HL-60/S4 treated with phorbol 12-myristate 13-acetate at 8.2 ng/mL for 4 days and 3 days (cell line): ENCODE measurements around the gene STARD6.
"Not testable (repeated sequence)": the region's sequence is repeated elsewhere in the genome, so short reads cannot be mapped to it uniquely, and the experiment has no call there.

Experiments
- in situ Hi-C: fragments of 300-500 bp; cut with MboI; formaldehyde crosslinking; loops from 2 replicates; pipeline ENCODE4 v1.15.0; 2022; ENCODE audit warnings: low sequenced_read_pairs

Gene STARD6

GRCh38 chr18:54351186-54351585, 6.5 kb downstream of the STARD6 start:
- in situ Hi-C loops = no loop called here

- in situ Hi-C loops = no loop called here
Measured at GRCh38 chr18:54338230-54338629, 19.4 kb downstream of the STARD6 start.

GRCh38 chr18:54335638-54336173, 22.0 kb downstream of the STARD6 start:
- in situ Hi-C loops = no loop called here

- in situ Hi-C loops = no loop called here
Measured at GRCh38 chr18:54330768-54331548, 26.7 kb downstream of the STARD6 start.

GRCh38 chr18:54329787-54330186, 27.9 kb downstream of the STARD6 start:
- in situ Hi-C loops = no loop called here

- in situ Hi-C loops = no loop called here
Measured at GRCh38 chr18:54327818-54328217, 29.8 kb downstream of the STARD6 start.

- in situ Hi-C loops = no loop called here
Measured at GRCh38 chr18:54323970-54324369, 33.7 kb downstream of the STARD6 start.

- in situ Hi-C loops = no loop called here
Measured at GRCh38 chr18:54323561-54323960, 34.1 kb downstream of the STARD6 start.

GRCh38 chr18:54316071-54316820, 41.4 kb downstream of the STARD6 start:
- in situ Hi-C loops = no loop called here

GRCh38 chr18:54309564-54309963, 48.1 kb downstream of the STARD6 start:
- in situ Hi-C loops = not testable (repeated sequence)

- in situ Hi-C loops = no loop called here
Measured at GRCh38 chr18:54303408-54303807, 54.2 kb downstream of the STARD6 start.

- in situ Hi-C loops = not testable (repeated sequence)
Measured at GRCh38 chr18:54298991-54299390, 58.7 kb downstream of the STARD6 start.

GRCh38 chr18:54296062-54296461, 61.6 kb downstream of the STARD6 start:
- in situ Hi-C loops = no loop called here

- in situ Hi-C loops = no loop called here
Measured at GRCh38 chr18:54294274-54294673, 63.4 kb downstream of the STARD6 start.

GRCh38 chr18:54284981-54285785, 72.5 kb downstream of the STARD6 start:
- in situ Hi-C loops = no loop called here

- in situ Hi-C loops = no loop called here
Measured at GRCh38 chr18:54284535-54284934, 73.1 kb downstream of the STARD6 start.

- in situ Hi-C loops = no loop called here
Measured at GRCh38 chr18:54280220-54280569, 77.5 kb downstream of the STARD6 start.

- in situ Hi-C loops = no loop called here
Measured at GRCh38 chr18:54279477-54280219, 78.0 kb downstream of the STARD6 start.

GRCh38 chr18:54278615-54279014, 79.0 kb downstream of the STARD6 start:
- in situ Hi-C loops = no loop called here

GRCh38 chr18:54277899-54278298, 79.8 kb downstream of the STARD6 start:
- in situ Hi-C loops = no loop called here
